ENCODE data around the gene RNF126. TPM values are rescaled to one million over a fixed set of nuclear protein-coding genes. Genes with fewer than 3 reads are reported as not detected.
"Not testable (repeated sequence)": the region's sequence is repeated elsewhere in the genome, so short reads cannot be mapped to it uniquely, and the experiment has no call there.

The RNF126 gene
- total RNA-seq, 6 experiments from 2014 or later: 35.8 to 39.2 (median 38.2) TPM

DNA sequence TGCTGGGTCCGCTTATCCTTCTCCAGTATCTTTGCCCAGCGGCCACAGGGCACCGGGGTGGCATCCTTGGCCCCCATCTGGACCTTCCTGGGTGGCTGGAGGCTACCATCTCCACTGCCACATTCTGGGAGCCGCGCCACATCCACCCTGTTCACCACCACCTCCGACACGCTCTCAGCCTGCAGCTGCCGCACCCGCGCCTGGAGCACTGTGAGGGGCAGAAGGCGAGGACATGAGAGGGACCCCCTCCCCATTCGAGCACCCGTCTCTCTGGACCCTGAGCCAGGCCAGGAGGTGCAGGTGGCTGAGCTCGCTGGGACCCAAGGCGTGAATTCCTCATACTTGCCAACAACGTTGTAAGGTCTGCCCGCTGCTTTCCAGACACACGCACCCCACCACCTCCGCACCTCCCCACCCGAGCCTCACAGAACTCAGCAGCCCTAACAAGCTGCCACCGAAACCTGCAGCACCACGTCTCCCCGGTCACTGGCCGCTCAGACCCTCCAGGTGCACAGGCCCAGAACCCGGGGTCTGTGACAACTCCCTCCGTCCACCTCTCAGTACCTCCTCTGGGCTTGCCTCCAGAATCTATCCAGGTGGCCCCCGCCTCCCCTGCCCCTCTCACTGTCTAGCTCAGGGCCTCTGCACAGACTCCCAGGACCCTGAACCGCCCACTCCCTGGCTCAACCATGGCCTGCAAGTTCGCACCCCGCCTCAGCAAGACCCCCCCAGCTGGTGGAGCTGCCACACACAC lies 32.9 kb downstream of the RNF126 start:
- Mint-ChIP-seq H3K4me3 (no peak overlapping the region), H3K4me1 (ENCODE audit: low read depth) (peaks cover 20% of the 10 kb centered on the region)

GRCh38 chr19:629515-629914 lies 33.5 kb downstream of the RNF126 start:
- Mint-ChIP-seq H3K36me3 (ENCODE audit: low read depth) (peaks cover 16% of the 10 kb centered on the region), H3K4me1 (ENCODE audit: low read depth) (peaks cover 20% of the 10 kb centered on the region)
- H3K4me3 Mint-ChIP-seq; DNase-seq; H3K27me3 Mint-ChIP-seq (ENCODE audit: insufficient read depth); H3K9me3 Mint-ChIP-seq; H3K27ac Mint-ChIP-seq: not testable (repeated sequence)

More for the DNA sequence above, 32.9 kb downstream of the RNF126 start:
- H3K27ac Mint-ChIP-seq: no peak overlapping the region
- peaks cover 4% of the 10 kb centered on the region; the same call in 1 of the 2 replicates for H3K27me3 Mint-ChIP-seq (ENCODE audit: insufficient read depth)
- no peaks in the 10 kb centered on the region for H3K9me3 Mint-ChIP-seq
- TF ChIP-seq, protein P1, sequence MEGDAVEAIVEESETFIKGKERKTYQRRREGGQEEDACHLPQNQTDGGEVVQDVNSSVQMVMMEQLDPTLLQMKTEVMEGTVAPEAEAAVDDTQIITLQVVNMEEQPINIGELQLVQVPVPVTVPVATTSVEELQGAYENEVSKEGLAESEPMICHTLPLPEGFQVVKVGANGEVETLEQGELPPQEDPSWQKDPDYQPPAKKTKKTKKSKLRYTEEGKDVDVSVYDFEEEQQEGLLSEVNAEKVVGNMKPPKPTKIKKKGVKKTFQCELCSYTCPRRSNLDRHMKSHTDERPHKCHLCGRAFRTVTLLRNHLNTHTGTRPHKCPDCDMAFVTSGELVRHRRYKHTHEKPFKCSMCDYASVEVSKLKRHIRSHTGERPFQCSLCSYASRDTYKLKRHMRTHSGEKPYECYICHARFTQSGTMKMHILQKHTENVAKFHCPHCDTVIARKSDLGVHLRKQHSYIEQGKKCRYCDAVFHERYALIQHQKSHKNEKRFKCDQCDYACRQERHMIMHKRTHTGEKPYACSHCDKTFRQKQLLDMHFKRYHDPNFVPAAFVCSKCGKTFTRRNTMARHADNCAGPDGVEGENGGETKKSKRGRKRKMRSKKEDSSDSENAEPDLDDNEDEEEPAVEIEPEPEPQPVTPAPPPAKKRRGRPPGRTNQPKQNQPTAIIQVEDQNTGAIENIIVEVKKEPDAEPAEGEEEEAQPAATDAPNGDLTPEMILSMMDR (IDR thresholded peaks at IDR 0.05): no peak
- H3K36me3 Mint-ChIP-seq (ENCODE audit: low read depth): peaks cover 16% of the 10 kb centered on the region
- no peak for DNase-seq

DNA sequence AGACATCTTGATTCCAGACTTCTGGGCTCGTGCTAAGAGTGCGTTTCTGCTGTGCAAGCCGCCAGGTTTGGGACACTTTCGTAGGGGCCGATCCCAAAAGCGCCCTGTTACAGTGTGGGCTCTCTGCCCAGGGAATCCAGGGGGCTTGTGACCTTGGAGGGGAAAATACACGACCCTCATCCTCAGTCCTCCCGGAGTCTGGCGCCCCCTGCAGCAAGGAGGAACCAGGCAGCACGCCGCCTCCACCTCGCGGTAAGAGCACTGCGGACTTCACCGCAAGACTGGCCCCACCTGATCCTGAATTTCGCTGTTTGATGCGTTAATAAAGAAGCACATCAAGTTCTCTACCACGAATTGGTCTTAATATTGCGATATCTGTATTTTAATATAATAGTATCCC lies 34.8 kb downstream of the RNF126 start:
- H3K27ac Mint-ChIP-seq: no peak overlapping the region
- TF ChIP-seq, protein P1 (IDR thresholded peaks at IDR 0.05): peak; percentile 71
- no peak overlapping the region for H3K4me3 Mint-ChIP-seq
- H3K27me3 Mint-ChIP-seq (ENCODE audit: insufficient read depth): no peaks in the 10 kb centered on the region
- no peak for DNase-seq
- peaks cover 16% of the 10 kb centered on the region for H3K36me3 Mint-ChIP-seq (ENCODE audit: low read depth)
- H3K4me1 Mint-ChIP-seq (ENCODE audit: low read depth): peaks cover 23% of the 10 kb centered on the region
- H3K9me3 Mint-ChIP-seq: no peaks in the 10 kb centered on the region

DNA sequence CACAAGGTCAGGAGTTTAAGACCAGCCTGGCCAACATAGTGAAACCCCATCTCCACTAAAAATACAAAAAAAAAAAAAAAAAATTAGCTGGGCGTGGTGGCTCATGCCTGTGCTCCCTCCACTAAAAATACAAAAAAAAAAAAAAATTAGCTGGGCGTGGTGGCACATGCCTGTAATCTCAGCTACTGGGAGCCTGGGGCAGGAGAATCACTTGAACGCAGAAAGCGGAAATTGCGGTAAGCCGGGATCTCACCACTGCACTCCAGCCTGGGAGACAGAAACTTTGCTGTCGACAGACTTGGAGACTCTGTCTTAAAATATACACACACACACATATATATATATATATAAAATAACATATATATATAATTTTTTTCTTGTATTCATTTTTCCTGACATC lies 36.4 kb downstream of the RNF126 start:
- not testable (repeated sequence) for H3K4me3 Mint-ChIP-seq; DNase-seq; H3K9me3 Mint-ChIP-seq; H3K27ac Mint-ChIP-seq; H3K27me3 Mint-ChIP-seq (ENCODE audit: insufficient read depth)
- H3K4me1 Mint-ChIP-seq (ENCODE audit: low read depth): peaks cover 16% of the 10 kb centered on the region
- H3K36me3 Mint-ChIP-seq (ENCODE audit: low read depth): peaks cover 16% of the 10 kb centered on the region

DNA sequence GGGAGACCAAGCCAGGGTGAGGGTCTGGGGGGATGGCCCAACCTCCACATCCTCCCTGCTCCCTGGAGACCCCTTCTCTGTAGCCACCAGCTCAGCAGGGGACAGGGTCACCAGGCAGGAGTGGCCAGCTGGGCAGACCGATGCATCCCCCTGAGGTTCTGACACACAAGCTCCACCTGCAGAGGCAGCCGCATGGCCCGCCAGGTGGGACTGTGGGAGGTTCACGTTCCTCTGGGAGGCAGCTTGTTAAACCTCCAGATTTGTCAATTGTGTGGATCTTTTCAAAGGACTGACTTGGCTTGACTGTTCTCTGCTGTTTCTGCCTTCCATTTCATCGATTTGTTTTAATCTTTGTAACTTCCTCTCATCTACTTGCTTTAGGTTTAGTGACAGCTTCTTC lies 37.8 kb downstream of the RNF126 start:
- Mint-ChIP-seq H3K4me1 (ENCODE audit: low read depth) (peaks cover 16% of the 10 kb centered on the region), H3K27ac (peak overlapping the region; percentile 42), H3K27me3 (ENCODE audit: insufficient read depth) (no peaks in the 10 kb centered on the region), H3K36me3 (ENCODE audit: low read depth) (peaks cover 16% of the 10 kb centered on the region), H3K9me3 (no peaks in the 10 kb centered on the region), H3K4me3 (no peak overlapping the region)
- no peak for DNase-seq
- TF ChIP-seq, protein P1 (IDR thresholded peaks at IDR 0.05): no peak

- Mint-ChIP-seq H3K36me3 (ENCODE audit: low read depth) (peaks cover 16% of the 10 kb centered on the region), H3K27ac (peak overlapping the region; percentile 89), H3K4me1 (ENCODE audit: low read depth) (peaks cover 16% of the 10 kb centered on the region), H3K9me3 (no peaks in the 10 kb centered on the region), H3K27me3 (ENCODE audit: insufficient read depth) (no peaks in the 10 kb centered on the region), H3K4me3 (peak overlapping the region; percentile 45)
- no peak for DNase-seq
- TF ChIP-seq, protein P1 (IDR thresholded peaks at IDR 0.05): no peak
Measured at GRCh38 chr19:624433-625109, 38.4 kb downstream of the RNF126 start.

Measured in HFFc6 (cell line).